ENCODE measurements around the gene KRTAP4-9.

DNA sequence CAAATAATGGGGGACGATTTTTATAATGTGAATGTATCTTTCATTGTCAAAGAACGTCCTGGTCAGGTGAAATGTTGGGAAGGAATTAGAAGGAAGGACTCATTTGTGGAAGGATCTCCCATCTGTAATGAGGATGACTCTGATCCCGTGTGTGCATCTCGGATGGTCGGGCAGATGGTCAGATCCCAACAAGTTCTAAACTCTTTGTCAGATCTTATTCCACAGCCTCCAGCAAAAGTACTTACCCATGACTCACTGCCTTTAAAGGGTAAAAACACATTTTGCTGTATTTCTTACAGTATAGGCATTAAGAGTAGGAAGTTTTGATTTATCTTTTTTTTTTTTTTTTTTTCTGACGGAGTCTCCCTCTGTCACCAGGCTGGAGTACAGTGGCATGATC is 6.7 kb upstream of the KRTAP4-9 start:
- TF ChIP-seq, protein P1, sequence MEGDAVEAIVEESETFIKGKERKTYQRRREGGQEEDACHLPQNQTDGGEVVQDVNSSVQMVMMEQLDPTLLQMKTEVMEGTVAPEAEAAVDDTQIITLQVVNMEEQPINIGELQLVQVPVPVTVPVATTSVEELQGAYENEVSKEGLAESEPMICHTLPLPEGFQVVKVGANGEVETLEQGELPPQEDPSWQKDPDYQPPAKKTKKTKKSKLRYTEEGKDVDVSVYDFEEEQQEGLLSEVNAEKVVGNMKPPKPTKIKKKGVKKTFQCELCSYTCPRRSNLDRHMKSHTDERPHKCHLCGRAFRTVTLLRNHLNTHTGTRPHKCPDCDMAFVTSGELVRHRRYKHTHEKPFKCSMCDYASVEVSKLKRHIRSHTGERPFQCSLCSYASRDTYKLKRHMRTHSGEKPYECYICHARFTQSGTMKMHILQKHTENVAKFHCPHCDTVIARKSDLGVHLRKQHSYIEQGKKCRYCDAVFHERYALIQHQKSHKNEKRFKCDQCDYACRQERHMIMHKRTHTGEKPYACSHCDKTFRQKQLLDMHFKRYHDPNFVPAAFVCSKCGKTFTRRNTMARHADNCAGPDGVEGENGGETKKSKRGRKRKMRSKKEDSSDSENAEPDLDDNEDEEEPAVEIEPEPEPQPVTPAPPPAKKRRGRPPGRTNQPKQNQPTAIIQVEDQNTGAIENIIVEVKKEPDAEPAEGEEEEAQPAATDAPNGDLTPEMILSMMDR (IDR thresholded peaks at IDR 0.05), result no peak
- no peak for TF ChIP-seq POLR2AphosphoS5 (IDR thresholded peaks at IDR 0.05)
- no peak for TF ChIP-seq POLR2A (IDR thresholded peaks at IDR 0.05)
- TF ChIP-seq EP300 (IDR thresholded peaks at IDR 0.05), result no peak
